Neural progenitor cell (in vitro differentiated cells): ENCODE data around the gene HLA-DPB1.

ENCODE experiments used
- CTCF ChIP-seq: fragments of 200-600 bp; sonication (generic); IDR thresholded peaks from 2 replicates; pipeline ENCODE4 v1.5.1; 2017; ENCODE audit warnings: antibody characterized with exemption, mild to moderate bottlenecking
- EZH2 ChIP-seq: fragments of 200-600 bp; sonication (generic); IDR thresholded peaks from 2 replicates; pipeline ENCODE4 v1.6.1; 2017; ENCODE audit warnings: antibody characterized with exemption, mild to moderate bottlenecking, moderate library complexity
- EZH2phosphoT487 ChIP-seq: fragments of 200-600 bp; sonication (generic); IDR thresholded peaks from 2 replicates; pipeline ENCODE4 v1.6.1; 2017; ENCODE audit warnings: antibody characterized with exemption

- TF ChIP-seq CTCF (no peak), EZH2 (no peak), EZH2phosphoT487 (no peak)
Observed at GRCh38 chr6:33075208-33075567, 602 bp upstream of the HLA-DPB1 start.
